Retina (tissue), 1 donor: ENCODE results near the gene AK8.

Experiments
- DNase-seq: peaks from one replicate; pipeline ENCODE4 v3.0.0-alpha.2; 2016

Gene AK8

DNA sequence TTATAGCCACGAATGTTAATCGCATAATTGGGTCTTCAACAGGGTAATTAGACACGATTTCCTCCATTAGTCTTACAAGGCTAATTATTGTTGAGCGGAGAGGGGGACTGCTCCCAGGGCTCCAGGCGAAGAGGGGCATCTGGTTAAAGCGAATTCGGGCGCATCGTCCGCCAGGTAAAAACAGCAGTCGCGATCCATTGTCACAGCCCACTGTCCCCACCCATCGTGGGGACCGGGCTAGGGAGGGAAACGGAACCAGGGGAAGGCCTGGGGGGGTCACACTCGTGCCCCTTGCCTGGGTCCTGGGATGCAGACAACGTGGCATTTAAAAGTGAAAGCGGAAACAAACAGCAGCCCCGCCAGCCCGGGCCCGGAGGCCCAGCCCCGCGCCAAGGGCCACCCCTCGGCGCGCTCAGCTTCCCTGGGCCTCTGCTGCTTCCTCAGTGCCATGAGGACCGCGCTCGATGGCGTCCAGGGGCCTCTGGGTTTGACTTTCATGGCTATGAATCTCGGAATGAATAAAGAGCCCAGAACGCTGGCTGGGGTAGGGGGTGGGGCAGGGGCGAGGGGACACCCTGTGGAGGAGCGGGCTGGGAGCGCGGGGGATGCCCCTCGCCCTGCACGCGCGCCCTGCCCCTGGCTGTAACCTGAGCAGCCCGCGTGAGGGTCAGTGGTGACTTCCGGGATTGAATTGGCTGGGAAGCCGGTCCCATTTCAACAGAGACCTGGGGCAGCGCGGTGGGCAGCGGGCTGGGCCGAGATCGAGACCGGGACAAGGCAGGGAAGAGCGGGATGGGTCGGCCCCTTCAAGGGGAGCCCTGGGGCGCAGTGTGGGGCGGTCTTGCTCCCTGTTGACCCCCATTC lies 107.9 kb downstream of the AK8 start:
- peak; percentile 80 for DNase-seq

DNA sequence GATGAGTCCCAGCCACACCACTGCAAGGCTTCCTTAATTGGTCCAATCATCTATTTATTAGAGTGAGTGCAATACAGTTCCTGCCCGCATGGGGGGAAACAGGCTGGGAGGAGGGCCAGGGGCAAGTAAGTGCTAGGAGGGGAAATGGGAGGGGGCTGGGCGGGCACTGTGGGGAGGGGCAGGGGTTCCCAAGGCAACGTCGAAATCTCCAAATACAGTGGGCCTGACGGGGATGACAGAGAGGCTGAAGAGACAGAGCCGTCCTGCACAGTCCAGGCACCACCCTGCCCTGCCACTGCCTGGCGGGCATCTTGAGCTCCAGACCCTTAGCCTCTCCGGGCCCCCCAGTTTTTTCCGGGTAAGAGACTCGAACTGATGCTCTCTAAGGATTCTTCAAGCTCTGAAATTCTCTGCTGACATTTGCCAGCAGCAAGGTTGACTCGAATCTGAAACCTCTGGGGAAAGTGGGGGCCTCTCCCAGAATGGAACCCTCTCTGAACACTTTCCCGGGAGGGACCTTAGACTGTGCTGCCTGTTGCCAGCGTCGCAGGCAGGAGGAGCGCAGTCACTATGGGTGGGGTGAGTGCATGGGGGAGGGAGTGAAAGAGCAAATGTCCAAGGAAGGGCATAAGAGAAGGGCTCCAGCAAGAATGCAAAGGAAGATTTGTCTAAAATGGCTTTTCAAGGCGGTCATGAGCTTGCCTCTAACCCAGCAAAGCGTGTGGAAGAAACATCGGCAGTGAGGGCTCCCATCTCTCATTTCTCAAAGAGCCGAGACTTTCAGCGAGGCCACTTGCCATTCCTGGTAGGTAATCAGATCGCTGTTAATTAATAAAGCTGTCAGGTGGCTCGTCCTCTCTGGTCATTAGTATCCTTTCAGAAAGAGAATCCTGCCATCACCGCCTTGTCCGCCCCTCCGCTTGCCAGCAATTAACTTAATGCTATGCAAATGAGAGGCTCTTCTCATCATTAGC lies 108.9 kb downstream of the AK8 start:
- DNase-seq: peak; percentile 71

DNA sequence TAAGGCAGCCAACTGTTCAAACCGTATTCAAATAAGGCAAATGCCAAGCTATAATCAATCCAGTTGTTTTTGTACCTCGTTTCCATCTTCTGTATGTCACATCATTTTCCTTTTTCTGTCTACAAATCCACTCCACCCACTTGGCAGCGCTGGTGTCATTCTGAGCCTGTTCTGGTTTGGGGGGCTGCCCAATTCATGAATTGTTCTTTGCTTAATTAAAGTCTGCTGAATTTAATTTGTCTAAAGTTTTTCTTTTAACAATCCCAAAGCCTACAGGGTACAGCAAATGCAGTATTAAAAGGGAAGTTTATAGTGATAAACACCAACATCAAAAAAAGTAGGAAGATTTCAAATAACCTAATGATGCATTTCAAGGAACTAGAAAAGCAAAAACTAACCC lies 114.5 kb downstream of the AK8 start:
- DNase-seq: no peak

DNA sequence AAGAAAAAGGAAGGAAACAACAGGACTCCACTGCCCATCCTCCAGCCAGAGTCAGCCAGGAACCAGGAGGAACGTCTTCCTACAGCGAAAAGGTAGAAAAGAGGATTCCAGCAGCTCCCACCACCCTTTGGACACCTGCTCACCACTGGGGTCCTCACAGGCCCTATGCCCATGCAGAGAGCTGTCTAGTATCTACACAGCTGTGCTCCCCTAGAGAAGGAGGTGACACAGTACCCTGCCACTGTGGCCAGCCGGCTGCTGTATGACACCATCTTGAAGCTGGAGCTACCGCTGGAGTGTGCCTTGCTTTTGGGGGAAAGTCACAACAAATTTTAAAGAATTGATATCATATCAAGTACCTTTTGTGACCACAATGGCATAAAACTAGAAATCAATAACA lies 115.2 kb downstream of the AK8 start:
- no peak for DNase-seq

DNA sequence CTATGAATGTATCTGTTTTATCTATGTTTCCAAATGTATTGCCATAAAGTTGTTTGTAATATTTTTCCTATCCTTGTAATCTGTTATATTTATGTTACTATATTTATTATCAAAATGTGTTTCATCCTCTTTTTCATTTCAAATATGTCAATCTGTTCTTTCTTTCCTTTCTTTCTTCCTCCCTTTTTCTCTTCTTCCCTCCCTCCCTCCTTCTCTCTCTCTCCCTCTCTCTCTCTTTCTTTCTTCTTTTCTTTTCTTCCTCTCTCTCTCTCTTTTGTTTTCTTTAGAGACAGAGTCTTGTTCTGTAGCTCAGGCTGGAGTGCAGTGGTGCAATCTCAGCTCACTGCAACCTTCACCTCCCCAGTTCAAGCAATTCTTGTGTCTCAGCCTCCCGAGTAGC lies 116.5 kb downstream of the AK8 start:
- DNase-seq: no peak

DNA sequence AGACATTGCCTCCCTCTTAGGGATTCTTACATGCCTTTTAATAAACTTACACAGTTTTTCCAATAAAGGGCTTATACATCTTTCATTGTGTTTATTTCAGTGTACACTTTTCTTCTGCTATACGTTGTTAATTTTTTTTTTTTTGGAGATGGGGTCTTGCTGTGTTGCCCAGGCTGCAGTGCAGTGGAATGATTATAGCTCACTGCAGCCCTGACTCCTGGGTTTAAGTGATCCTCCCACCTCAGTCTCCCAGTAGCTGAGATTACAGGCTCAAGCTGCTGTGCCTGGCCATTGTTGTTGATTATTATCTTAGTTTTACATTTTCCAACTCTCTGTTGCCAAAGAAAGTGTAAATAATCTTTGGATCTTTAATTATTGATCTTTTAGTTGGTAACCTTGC lies 118.0 kb downstream of the AK8 start:
- no peak for DNase-seq

DNA sequence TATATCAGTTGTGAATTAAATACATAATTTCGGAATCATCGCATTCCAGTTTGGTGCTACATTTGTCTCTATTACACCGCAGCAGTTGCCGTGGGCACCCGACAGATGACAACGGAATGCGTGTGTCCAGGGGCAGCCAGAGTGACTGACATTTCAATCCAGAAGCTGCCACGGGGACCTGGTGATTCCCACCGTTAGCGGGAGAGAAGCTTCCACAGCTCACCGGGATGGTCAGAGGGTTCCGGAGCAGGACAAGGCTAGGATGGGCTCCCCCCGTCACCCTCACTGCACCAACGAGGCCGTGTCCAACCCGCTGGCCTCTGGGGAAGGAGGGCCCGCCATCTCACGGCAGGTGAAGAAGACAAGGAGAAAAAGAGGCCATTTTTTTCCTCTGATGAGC lies 121.1 kb downstream of the AK8 start:
- no peak for DNase-seq

DNA sequence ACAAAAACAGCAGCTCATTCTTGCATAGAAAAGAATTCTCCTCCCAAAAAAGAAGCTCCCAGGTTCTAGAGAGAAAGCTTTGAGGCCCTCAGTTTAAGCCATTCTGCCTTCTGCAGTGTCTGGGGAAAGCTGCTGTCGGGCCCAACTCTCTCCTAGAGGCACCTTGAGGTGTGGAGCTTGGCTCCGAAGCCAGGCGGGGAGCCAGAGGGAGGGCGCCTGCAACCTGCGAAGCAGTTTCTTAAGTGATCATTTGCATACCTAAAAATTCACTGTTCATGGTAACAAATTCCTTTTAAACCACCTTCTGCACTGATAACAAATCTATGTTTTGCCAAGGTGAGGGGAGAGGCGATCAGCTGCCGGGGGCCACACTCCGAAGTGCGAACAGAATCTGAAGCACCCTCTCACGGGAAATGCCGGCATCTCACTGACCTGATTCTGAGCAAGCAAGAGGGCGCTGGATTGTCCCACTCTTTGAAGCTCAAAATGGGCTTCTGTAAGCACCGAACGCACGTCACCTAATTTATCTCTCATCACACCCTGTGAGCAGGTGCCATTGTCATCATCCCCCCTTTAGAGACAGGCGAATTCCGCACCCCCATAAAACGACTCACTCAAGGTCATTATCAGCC lies 121.8 kb downstream of the AK8 start:
- peak; percentile 34 for DNase-seq

DNA sequence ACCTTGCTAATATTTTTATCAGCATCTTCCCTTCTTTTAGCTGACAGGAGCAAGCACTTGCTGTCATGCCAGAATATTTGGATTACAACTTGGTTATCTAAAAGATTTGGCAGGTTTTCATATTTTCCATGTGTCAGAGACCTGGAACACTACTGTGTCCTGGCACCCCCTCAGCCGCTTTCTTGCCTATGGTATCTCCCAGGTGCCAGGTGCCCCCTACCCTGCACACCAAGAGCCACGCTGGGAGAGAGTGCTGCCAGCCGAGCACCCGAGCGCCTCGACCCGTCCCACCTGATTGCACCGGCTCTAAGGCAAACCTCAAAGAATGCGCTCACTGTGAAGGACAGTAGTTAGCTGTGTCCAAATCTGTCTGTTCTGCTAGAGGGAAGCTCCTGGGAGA lies 123.0 kb downstream of the AK8 start:
- DNase-seq: no peak

DNA sequence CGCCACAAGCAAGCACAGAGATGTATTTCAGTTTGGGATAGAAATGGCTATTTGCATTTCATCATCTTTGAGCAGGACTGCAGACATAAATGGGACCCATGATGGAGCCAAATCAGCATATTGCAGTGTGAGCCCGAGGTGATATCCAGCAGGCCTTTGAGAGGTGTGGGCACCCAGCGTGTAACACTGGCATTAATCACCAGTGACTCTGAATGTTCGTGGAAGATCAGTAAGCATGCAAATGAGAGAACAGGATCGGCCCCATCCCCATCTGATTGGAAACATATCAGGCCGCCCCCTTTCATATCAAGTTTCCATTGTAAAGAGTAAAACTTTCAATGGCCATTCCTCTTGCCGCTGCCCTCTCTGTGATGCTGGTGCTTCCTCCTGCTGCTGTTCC lies 123.8 kb downstream of the AK8 start:
- no peak for DNase-seq

DNA sequence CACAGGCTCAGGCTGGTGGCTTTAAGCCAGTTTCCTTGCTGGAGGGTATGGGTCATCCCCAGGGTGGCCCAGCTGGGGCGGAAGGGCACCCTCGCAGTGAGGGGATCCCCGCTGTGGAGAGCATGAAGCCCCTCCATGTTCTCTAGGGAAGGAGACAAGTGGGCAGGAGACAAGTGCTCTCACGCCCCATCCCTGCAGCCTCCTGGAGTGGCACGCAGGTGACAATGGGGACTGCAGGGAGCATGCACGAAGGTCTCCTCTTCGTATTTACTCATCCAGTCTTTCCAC lies 124.5 kb downstream of the AK8 start:
- DNase-seq: no peak

DNA sequence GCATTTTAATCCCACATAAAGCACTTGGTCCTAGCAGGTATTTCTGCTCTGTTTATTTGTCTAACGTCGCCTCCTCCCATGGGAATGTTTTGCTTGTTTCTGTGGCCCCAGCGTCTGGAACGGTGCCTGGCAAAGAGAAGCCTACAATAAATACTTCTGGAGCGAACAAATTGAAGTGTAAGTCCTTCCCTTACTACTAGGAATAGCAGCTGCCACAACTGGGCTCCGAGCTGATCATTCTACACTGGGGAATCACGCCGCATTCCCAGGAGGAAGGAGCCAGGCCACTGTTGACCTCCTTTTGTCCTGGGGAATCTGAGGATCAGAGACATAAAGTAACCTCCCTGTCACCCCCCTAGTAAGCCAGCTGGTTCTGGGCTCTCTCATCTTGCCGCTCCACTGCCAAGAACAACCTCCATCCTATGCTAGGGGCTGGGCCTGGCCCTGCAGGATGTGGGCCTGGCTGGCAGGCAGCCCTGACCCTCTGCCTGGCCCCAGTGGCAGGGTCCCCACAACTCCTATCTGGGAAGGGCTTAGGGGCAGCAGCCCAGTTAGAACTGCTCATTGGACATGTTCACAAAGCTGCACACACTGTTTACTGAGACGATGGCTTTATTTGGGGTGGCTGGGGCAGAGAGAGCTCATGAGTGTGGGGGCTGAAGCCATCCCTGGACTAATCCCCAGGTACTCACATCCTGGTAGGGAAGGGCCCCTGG lies 125.0 kb downstream of the AK8 start:
- DNase-seq: peak; percentile 40

DNA sequence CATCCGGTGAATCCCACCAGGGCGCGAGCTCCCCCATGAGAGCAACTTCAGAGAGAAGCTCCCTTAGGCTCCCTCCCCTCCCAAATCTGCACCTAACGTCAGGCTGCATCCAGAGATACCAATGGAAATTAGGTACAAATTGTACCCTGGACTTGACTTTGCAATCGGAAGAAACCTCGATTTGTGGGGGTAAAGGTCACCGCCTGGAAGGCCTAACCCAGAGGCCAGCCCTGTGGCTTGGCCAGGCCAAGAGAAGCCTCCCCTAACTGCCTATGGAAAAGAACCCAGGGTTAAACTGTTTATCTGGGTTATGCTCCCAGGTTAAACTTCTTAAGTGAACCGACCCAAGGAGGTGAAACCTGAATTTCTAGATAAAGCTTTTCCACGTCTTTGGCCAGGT lies 127.4 kb downstream of the AK8 start:
- DNase-seq: no peak

DNA sequence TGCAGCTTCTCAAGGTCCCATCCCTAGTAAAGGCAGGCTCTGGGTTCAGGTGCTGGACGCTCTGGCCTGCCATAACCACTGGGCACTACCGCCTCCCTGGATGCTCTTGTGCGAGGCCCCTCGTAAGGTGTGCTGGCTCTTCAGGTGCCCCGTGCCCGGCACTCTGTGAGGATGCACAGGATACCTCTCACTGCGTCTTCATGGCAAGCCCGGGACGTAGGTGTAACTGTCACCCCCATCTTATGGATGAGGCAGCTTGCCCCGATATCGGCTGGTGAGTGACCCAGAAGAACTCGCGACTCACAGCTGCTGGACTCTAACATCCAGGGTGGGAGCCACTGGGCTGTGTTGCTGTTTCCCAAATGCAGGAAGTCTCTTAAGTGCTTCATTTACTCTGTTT lies 128.8 kb downstream of the AK8 start:
- DNase-seq: no peak

DNA sequence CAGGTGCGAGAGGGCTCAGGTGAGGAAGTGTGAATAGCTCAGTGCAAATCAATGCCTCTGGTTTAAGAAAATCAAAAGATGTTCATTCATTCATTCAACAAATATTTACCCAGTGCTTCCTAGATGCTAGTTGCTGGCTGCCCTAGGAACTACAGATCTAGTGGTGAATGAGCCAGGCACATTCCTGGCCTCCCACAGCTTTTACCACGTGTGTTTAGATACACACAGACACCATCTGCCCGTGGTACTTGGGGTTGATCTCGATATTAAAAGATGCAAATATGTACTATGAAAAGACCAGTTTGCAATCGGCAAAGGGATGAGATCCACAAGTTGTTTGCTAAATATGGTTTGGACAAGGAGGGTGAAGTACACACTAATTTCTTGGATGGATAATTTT lies 129.6 kb downstream of the AK8 start:
- no peak for DNase-seq

DNA sequence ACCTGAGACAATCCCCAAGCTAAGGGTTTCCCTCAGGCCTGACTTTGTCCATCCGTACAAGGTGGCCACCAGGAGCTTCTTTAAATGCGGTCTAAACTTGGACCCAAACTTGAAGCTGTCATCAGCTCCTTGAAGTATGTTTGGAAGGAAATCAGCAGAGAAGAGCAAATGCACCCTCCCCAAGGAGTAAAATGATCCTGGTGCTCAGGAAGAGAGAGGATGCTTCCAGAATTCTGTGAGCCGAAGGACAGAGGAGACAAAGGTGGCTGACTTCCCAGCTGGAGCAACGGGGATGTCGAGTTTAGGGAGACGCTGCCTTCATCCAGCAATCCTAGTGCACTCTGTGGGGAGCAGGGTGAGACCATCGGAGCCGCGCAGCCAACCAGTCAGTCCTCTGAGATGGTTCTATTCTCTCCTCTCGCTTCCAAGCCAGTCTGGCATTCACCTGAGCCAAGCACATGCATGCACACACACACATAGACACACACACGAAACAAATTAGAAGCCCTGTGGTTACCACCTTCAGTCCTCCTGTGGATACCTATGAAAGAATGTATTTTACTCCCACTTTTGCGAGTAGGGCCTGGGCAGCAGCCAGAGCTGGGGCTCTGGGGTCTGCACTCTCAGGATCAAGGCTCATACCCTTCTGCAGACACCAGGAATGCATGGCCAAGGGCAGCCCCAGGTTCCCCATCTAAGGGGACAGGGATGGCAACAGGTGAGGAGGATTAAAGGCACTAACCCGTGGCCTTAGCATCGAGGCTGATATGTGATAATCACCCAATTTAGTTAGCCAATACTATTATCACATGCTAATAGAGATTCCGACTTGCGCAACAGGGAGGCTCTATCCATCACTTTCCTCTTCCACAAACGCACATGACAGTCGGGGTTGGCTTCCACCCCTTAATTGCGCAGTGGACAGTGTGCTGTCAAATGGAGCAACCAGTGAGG lies 132.1 kb downstream of the AK8 start:
- DNase-seq: no peak

DNA sequence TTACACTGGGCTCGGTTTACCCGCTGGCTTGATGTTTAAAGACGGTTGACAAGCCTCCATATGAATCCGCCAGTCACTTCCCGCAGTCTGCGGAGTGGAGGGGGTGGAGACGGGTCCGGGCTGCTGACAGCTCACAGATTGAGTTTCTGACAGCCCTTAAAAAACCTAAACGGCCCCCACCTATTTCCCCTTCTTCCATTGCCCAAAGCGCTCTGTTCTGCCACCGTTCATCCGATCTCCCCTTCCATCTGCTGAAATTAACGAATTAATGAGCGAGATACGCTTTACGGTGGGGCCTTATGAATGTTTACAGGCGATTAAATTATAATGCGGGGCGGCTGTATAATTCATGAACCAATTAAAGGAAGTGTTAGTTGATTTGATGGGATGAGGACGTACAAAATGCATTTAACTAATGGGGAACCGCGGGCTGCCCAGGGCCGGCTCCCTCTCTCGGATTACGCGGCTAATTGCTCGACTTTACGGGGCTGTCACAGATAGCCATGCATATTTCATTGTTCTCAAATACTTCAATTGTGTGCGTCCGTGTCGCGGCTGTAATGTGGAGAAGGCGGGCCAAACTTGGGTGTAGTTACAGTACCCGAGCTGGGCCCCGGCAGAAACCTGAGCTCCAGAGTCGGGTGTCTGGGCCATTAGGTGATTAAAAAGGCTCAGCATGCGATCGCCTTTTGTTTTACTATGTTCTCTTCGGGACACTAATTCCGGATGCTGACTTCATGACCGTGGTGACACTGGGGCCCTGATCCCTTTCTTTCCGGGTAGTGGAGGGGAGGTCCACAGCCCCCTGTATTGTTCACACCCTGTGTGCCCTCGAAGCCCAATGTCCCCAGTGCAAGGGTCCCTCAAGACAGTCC lies 133.0 kb downstream of the AK8 start:
- DNase-seq: peak; percentile 81

DNA sequence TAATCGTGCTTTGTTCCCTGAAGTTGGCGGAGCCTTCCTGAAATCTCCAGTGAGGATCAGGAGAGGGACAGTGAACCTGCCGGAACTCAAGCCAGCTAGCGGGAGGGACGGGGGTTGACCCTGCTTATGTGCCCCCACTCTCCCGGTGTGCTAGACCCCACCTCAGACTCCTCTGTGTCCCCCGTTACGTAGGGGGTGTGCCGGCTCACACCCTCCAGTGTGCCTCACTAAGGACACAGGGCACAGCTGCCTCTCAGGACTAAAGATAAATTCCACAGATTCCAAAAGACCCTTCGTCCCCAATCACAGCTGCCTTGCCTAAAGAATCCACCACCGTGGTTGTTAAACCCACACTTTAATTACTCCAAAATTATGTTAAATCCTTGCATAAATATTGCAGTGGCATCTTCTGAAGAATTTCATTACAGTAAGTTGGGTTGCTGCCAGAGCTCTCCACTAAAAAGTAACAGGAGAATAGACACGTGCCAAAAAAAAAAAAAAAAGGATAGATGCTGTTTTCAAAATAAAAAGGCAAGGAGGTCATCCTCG lies 134.1 kb downstream of the AK8 start:
- peak; percentile 51 for DNase-seq

DNA sequence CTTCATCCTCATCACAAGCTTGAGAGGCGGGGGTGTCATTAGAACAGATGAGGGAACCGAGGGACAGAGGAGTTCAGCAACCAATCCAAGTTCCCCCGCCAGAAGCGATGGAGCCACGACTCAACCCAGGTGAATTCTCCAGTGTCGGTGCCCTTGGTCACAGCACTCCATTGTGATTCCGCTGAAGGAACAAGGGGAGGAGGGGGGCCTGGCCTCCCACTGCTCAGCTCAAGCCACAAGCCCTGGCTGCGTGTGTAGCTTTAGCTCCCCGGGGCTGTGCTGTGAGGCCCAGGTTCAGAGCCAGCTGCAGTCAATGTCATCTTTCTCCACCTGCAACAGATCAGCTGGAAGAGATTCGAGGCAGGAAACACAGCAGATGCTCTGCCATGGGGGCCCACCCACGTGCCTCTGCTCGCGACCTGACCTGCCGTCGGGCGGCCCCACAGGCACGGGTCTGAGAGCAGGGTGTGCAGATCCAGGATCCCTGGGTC lies 135.2 kb downstream of the AK8 start:
- peak; percentile 24 for DNase-seq
